Inferior parietal cortex (tissue), 1 donor: ENCODE results near the gene DNAJA4.
"Not testable (repeated sequence)": the region's sequence is repeated elsewhere in the genome, so short reads cannot be mapped to it uniquely, and the experiment has no call there.

Experiments
- DNase-seq: peaks from one replicate; pipeline ENCODE4 v3.0.0-alpha.2; 2016; ENCODE audit errors: extremely low spot score

DNAJA4 gene

DNA sequence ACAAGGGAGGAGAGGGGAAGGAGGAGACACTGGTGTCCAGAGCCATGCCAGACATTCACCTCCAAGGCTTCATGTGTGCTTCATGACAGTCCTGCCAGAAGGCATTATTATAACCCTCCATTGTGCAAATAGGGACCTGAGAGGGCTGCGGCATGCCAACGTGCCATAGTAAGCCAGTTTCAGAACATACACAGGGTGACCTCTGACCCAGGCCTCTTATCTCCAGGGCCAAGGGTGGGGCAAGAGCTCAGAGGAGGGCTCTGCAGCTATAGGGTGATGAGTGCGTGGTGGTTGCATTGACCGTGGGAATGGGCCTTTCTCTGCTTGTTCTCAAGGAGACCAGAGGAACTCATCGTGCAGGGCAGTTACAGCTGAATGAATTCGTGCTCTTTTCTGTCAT is 20.3 kb upstream of the DNAJA4 start:
- DNase-seq, result no peak

DNA sequence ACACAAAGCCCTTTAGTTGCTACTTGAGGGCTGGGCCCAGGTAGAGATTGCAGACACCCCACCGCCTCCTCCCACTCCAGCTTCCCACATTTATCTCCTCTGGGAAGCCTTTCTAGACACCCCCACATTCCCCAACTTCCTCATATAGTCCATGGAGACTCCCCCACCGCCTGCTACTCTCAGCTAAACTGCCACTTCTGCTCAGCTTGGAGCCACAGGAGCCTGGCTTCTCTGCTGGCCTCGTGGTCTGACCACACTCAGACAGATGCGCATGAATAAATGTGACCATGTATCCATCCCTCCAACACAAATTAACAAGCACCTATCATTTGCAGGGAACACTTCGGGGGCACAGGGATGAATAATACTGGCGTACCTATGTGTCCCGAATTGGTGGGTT is 19.5 kb upstream of the DNAJA4 start:
- no peak for DNase-seq

DNA sequence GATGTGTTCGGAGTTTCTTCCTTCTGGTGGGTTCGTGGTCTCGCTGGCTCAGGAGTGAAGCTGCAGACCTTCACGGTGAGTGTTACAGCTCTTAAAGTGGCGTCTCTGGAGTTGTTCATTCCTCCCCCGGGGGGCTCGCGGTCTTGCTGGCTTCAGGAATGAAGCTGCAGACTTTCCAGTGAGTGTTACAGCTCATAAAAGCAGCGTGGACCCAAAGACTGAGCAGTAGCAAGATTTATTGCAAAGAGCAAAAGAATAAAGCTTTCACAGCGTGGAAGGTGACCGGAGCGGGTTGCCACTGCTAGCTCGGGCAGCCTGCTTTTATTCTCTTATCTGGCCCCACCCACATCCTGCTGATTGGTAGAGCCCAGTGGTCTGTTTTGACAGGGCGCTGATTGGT is 19.0 kb upstream of the DNAJA4 start:
- DNase-seq, result not testable (repeated sequence)

DNA sequence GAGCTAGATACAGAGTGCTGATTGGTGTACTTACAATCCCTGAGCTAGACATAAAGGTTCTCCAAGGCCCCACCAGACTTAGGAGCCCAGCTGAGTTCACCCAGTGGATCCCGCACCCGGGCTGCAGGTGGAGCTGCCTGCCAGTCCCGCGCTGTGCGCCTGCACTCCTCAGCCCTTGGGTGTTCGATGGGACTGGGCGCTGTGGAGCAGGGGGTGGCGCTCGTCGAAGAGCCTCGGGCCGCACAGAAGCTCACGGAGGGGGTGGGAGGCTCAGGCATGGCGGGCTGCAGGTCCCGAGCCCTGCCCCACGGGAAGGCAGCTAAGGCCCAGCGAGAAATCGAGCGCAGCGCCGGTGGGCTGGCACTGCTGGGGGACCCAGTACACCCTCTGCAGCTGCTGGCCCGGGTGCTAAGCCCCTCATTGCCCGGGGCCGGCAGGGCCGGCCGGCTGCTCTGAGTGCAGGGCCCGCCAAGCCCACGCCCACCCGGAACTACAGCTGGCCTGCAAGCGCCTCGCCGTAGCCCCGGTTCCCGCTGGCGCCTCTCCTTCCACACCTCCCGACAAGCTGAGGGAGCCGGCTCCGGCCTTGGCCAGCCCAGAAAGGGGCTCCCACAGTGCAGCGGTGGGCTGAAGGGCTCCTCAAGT is 18.3 kb upstream of the DNAJA4 start:
- DNase-seq, result not testable (repeated sequence)

DNA sequence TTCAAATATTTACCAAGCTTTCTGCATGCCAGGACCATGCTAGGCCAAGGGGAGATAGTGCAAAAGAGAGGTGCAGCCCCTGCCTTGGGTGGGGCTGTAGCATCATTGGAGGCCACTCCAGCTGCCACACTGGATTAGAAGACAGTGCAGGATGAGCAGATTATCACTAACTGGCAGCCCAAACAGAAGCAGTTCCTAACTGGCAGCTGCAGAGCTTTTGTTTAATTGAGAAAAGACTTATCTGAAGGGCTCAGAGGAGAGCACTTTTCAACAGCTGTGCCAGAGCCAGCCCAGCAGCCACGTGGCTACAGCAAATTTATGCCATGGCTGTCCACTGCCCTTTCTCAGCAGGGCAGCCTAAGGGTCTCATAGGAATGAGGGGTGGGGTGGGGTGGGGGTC is 16.5 kb upstream of the DNAJA4 start:
- DNase-seq, result no peak

DNA sequence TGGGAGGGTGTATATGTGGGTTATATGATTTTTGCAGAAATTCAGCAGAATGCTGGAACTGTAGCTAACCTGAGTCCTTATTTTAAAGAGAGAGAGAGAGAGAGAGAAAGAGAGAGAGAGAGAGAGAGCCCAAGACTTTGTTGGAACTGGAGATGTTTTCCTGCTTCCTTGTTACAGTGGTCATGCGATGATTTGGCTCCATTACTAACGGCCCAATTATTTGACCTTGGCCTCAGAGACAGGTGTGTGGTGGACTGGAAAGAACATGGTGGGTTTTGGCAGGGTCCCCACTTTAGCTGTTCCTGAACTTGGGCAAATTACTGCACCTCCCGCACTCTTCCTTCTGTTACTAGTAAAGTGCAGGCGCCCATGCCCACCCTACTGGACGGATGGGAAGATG is 15.2 kb upstream of the DNAJA4 start:
- DNase-seq, result no peak

DNA sequence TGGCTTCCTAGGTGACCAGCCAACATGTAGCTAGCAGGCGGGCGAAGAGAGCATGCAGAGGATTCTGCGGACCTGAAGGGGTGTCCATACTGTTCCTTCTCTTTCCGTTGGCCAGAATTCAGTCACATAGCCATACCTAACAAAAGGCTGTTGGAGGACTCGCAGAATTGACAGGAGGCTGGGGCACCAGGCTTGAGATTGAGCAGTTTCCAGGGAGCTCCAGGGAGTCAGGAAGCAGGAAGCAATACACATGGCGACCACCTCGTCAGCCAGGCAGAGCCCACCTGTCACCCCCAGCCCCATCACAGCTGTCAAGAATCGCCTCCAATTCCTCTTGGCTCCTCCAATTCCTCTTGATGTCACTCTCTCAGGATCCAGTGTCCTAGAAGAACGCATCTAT is 13.2 kb upstream of the DNAJA4 start:
- no peak for DNase-seq

DNA sequence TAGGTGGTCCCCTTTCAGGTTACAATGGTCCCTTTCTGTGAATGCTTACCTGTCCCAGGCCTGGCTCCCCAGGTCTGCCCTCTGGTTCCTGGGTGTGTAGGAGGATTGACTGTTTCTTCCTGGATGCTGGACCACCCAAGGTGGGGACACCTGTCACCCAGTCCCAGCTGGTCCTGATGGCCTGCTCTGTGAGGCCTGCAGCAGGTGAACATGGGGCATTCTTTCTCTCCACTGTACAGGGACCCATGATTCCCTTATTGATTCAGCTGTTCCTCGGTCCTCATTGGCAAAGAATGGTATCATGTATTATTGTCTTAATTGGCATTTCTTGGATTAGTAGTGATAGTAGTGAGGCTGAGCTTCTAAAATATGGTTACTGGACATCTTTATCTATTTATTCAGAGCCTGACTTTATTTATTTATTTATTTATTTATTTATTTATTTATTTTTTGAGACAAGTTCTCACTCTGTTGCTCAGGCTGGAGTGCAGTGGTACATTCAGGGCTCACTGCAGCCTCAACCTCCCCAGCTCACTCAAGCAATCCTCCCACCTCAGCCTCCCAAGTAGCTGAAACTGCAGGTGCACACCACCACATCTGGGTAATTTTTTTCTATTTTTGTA is 8.8 kb upstream of the DNAJA4 start:
- no peak for DNase-seq

DNA sequence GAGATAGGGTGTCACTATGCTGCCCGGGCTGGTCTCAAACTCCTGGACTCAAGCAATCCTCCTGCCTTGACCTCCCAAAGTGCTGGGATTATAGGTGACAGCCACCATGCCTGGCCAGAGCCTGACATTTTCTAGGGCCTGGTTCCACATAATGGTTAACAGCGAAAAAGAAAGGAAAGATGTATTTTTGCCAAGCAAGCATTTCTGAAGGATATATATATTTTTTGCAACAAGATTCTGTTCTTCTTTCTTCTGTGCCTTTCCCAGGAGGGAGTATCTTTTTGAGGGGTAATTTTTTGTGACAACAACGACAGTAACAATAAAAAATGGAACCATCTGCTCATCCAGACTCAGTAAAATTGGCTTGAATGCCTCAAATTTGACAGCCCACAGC is 8.3 kb upstream of the DNAJA4 start:
- no peak for DNase-seq

DNA sequence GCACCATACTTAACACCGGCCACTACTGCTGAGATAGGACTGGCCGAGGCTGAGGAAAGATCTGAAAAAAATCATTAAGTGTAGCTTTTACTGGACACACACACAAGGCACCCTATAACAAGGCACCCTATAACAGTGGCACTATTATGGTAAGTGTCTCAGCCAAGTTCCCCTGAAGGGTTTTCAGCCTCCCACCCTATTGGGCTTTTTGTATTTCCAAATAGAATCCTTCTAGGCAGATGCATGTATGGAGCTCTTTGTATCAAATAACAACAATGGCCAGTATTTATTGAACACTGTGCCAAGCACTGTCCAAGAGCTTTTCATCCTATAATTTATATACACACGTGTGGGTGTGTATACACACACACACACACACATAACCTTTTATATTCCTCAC is 6.7 kb upstream of the DNAJA4 start:
- peak; percentile 50 for DNase-seq

DNA sequence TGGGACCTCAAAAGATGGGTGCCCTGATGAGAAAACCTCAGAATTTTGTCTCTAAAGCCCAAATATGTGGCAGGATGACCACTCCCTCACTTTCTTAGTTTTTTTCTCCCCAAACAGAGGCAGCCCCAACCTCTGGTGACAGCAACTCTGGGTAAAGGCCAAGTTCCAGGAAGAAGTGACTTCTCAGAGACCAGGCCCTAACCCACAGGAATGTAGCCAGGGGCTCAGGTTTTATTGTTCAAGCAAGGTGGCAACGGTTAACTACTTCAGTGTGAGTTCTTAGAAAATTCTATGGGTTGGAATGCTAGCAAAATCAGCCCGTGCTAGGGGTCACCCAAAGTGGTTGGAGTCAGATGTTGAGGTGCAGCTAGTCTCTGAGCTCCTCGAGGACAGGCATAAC is 5.1 kb upstream of the DNAJA4 start:
- DNase-seq, result no peak

DNA sequence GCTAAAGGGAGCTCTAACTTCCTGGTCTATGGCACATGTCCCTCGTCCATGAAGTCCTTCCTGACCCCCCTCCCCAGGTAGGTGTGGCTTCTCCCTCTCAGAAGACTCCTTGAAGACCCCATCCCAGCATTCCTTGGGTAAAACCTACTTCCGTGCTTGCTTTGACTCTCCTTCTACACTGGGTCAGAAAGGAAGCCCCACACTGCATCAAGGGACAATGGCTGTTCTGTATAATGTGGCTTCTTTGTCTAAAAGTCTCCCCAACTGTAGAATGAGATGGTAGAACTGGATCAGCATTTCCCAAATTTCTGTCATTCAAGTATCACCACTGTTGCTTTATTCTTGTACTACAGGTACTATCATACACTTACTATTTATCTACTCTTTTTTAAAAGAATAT is 3.9 kb upstream of the DNAJA4 start:
- no peak for DNase-seq

DNA sequence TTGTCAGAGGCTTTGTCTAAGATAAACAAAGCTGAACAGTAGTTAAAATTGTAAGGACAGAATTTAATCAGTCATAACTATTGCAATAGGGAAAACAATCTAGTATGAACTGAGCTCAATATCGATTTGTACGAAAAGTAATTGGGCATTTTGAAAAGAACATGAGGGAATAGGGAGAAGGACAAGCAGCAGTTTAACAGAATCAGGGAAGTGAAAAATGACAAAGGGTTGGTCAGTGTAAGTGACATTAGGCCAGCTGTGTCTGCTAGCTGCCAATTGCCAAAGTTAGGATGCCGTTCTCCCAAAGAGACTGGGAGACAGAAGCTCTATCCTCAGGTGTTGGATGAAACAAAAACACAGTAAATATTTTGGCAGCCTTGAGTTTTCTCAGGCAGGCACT is 3.3 kb upstream of the DNAJA4 start:
- no peak for DNase-seq

DNA sequence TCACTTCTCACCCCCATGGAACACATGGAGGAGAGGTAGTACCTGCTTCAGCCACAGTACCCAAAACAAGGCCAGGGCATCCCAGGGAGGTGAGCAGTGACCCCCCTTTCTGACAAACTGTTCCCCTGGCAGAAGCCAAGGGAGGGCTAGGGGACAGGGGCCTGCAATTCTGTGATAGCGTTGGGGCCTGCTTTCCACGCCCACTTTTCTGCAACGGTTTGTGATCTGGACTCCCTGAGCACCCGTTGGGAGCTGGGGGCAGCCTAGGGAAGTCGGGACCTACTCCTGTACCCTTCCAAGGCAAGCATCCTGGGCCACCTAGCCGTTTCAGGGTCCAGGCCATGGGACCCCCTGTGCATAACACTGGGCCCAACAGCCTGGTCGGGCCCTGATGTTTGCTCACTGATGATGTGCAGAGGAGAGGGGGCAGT is 996 bp upstream of the DNAJA4 start:
- no peak for DNase-seq

DNA sequence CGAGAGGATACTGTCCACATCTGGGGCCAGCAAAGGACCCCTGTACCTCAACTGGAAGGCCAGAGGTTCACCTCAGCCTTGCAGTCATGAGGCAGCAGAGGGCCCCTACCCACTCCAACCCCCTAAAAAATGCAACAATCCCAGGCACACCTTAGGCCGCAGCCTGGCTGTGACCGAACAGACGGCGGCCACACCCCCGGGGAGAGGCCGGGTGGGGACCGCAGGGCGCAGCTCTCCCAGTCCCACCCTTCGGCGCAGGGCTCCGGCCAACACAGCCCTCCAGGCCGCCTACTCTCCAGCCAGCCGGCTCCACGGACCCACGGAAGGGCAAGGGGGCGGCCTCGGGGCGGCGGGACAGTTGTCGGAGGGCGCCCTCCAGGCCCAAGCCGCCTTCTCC is 457 bp upstream of the DNAJA4 start:
- DNase-seq, result no peak

DNA sequence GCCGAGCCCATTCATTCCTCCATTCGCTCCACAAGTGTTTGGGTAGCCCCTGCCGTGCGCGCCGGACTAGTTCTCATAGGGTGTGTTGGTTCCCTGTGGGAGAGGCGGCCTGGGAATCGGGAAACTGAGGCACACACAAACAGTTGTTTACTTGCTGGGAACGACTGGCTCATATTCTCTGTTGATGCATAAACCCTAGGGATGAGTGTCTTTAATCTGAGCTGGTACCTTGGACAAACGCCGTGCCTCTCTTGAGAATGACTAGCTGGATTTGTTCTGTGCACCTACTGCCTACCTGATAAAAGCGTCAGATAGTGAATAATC is 737 bp downstream of the DNAJA4 start:
- DNase-seq, result no peak

DNA sequence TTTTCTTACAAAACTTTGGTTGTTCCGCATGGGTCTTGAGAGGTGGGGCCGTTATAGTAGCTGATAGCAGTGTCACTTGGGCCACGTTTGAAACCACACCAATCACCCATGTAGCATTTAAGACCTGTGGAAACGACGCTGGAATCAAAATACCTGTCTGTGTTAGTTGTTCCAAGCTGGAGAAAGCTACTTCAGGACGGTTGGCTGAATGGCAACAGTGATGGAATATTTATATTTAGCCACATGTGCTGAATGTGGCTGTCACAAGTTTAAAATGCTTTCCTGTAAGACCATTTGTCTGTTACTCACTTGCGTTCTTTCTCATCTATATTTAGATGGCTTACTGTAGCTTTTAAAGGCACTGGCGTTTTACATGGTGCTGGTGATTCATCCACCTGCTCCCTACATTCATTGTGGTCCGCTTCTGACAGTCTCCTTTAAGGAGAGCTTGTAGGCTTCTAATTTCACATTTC is 1.4 kb downstream of the DNAJA4 start:
- DNase-seq, result peak; percentile 33

DNA sequence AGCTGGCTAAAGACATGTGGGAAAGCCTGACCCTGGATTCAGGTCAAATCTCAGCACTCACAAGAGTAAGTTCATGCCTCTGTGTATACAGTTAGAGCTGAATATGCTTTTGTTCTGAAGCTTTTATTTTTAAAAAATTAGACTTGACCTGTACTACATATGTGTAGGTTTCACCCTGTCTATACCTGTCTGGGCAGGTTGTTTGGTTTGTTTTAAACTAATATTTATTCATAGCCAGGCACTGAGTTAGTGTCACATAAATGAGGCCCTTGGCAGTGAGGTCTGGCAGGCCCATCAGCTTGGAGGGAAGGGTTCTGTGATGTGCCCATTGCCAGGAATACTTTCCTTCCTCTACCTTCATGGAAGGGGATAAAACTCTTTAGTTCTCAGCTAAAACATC is 1.9 kb downstream of the DNAJA4 start:
- no peak for DNase-seq

DNA sequence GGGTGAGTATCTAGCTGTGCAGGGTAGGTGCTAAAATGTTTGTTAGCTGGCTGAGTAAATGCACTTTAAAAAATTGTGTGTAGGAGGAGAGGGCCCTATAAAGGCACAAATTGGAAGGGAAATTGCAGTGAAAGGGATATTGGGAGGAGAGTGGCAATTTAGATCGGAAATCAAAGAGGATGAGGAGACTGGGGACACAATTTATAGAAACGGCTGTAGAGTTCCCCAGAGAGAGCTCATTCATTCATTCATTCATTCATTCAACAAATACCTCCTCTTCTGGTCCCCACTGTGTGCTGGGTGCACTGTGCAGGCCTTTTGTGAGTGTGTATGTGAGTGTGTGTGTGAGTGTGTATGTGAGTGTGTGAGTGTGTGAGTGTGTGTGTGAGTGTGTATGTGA is 2.4 kb downstream of the DNAJA4 start:
- no peak for DNase-seq

DNA sequence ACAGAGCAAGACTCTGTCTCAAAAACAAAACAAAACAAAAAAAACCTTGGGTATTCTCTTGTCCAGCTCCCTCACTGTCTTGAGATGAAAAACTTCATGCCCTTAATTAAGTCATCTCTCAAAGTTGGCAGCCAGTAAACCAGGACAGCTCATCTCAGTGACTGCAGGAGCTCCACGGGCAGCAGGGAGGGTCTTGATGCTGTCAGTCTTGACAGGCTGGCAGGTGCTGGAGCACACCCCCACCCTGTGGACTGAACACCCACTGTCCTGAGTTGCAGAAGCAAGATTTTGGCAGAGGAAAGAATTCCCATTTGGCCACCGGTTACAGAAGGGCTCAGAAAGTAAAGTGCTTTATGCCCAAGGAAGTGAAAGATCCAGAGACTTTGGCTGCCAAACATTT is 8.0 kb downstream of the DNAJA4 start:
- DNase-seq, result no peak

DNA sequence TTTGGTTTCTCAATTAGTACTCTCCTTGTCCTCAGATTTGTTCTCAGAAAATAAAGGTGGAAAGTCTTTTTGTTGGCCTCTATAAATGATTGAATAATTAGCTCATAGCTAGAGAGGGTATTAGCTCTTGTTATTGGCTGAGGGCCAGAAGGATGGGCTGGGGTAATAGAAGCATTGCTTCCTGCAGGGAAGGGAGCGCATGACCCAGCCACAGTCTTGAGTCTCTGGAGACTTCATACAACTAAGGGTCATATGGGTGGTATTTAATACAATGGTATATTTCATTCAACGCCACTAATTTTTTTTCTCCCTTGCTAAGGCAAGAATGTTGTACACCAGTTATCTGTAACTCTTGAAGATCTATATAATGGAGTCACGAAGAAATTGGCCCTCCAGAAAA is 8.4 kb downstream of the DNAJA4 start:
- DNase-seq, result no peak

DNA sequence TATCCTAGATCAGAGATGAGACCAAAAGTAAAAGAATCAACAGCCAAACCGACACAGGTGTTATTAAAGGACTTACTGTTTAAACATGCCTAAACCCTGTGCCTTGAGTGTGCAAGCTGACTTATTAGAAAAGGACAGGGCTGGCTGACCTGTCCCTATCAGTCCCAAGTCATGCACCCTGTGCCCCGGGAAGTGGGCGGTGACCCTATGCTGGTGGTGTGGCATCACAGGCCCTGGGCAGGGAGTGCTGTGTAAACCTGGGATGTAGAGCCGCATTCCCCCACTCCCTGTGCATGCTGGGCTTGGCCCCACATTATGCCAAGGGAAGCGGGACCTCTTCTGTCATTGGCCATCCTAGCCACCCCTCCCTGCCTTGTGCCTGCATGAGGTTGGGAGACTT is 10.6 kb downstream of the DNAJA4 start:
- no peak for DNase-seq

DNA sequence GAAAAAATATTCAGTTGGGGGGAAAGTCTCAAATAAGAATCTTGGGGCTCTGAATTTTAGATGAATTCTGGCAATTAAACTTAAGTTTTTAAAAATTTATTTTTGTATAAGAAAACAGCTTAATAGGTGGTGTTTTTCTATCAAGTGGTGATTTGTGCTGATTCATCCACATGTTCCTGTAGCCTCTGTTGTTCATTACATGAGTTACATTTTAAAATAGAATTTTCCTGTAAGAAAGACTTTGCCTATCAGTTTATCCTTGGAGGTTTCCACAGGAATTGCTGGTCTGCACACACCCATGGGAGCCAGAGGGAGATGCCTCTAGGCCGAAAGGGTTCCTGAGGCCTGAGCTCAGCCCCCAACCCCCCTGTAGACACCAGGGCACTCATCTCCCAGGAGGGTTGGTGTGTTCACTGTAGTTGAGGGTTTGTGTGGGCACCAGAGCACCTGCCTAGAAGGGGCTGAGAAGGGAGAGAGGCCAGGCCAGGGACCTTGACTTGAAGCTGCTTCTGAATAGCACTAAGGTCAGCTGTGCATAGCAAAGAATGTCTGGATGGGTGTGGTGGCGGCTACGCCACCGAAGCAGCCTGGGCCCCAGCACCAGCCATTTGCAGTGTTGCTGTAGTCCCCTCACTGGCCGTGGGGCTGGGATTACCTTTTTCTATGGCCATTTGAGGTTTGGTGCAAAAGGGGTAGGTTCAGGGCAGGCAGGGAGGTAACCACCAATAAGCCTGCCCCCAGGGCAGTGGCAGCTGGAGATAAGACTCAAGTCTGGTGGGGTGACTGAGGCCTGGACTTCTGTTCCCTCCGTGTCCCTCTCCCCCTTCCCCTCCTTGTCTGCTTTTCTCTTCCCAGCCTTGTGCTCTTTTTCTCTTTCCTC is 11.9 kb downstream of the DNAJA4 start:
- DNase-seq, result no peak
